ENCODE data around the gene ANKS1A.

ANKS1A gene

DNA sequence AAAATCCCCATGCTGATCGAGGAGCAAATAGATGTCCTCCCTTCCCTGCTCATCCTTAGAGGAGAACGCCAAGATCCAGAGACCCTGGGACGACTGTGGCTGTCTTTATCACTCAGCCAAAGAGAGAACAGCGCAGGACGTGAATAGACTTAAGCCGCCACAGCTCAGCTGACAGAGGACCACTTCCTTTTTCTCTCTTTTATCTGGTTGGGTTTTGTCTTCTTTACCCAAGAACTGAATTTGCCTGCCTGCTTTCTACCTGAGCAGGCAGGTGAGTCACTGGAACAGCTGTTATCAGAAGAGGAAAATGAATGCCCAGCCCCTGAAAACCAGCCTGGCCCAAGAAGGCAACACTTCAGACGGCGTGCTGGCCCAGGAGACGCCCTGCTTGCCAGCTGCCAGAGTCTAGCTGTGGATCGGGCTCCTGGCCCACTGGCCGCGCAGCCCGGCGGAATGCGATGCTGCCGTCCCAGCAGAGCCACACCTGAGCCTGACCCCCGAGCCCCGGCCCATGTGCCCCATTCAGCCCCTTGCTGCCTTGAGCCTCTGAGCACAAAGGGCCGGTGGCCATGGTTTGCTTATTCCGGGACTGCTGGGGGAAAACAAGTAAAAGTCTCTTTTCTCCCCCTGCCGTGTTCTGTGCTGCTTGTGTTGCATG is 169.9 kb downstream of the ANKS1A start:
- DNase-seq = no peak

DNA sequence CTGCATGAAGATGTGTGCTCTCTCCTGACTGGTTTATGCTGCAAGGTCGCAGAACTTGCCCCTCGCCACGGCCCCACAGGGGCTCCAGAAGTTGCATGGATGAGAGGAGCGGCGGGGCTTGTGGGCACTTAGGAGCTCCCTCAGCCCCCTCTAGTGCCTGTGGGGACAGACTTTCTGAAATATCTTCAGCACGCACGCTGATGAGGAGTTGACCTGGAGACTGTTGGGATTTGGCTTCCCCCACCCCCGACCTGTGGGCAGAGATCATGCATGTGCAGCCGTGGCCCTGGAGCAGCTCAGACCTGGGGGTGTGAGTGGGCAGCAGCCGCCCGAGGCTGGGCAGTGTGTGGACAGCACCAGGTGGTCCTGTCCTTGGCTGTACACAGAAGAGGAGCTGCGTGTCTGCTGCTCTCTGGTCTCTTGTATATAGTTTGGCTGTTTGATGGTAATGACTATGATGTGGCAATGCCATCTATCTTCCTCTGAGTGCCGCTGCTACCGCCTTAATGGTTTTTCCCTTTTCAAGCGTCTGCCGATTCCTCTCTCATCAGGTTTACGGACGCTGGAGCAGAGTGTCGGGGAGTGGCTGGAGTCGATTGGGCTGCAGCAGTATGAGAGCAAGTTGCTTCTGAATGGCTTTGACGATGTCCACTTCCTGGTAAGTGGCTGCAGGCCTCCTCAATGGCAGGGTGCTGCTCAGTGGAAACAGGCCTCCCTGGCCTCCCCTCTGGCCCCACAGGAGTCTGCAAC is 170.7 kb downstream of the ANKS1A start:
- no peak for DNase-seq

DNA sequence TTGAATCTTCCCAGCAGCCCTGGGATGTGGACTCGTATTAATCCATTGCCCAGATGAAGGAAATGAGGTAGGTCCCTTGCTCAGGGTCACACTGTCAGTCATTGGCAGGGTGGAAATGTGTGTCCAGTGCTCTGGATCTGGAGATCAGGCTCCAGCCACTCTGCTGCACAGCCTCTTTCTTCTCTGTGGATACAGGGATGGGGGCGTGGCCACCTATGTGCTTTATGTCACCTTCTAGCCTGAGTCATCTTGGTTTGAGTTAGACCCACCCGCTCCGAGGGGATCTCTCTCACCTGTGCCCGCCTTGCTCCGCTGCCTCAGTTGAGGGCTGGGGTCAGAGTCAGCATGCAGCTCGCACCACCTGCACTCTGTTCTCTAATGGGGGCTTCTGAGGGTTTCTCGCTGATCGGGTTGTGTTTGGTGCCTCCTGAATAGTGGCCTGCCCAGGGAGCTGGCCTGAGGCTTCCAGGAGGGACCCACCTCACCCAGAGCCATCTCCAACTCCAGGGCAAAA is 172.1 kb downstream of the ANKS1A start:
- no peak for DNase-seq

- DNase-seq = no peak
These were observed 172.8 kb downstream of the ANKS1A start for GRCh38 chr6:35061651-35062410.

DNA sequence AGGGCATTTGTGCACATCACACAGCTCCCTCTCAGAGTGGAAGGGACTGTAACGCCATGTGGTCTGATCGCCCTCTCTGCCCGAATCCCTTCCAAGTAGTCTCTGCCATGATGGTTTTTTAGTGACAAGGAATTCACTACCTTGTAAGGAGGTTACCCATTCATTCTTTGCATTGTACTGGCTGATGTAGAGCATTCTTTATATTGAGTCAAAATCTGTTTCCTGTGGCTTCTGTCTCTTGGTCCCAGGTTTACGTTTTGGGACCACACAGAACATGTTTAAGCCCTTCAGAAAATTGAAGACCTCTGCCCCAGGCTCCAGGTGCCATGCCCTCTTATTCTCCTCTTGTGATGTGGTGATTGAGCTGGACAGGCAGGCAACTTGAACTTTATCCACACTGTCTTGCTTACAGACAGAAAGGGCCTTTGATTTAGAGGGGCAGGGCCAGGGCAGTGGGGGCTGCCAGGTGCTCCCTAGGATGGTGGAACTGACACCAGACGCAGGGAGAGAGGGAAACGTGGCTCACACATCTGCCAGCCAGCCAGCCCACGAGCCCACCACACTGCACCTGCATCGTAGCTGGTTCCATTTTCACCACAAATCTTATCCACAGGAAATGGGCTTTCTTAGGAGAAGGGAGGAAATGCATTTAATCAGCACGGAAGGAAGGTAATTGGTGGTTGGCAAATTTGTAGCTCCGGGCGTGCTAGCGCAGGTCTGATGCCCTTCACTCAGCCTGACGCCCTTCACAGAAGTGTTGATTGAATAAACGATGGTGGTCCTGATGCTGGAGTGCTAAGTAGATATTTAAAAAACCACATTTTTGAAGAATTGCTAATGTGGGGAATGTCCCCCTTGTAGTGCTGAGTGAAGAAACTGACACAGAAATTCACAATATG is 173.9 kb downstream of the ANKS1A start:
- no peak for DNase-seq

DNA sequence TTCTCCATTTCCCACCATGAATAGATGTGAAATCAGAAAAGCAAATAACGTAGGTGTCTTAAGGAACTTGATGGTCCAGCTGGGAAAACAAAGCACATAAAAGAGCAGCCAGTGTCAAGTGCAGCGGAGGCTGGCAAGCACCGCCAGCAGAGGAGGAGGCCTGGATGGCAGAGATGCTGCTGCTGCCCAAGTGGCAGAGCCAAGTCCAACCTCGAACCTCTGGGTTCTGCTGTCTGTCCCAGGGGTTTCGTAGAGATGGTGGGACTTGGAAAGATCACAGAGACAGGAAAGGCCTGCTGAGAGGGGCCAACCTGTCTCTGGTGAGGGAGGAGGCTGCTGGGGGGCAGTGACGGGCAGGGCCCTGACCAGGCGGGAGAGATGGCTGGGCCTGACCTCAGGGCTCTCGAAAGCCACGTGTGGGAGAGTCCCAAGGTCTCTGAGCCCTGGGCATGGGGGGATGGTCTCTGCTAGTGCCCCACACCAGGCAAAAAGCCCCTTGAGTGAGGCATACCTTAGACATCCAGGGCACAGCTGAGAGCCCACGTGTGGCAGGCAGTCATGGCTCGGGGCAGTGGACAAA is 174.7 kb downstream of the ANKS1A start:
- no peak for DNase-seq

DNA sequence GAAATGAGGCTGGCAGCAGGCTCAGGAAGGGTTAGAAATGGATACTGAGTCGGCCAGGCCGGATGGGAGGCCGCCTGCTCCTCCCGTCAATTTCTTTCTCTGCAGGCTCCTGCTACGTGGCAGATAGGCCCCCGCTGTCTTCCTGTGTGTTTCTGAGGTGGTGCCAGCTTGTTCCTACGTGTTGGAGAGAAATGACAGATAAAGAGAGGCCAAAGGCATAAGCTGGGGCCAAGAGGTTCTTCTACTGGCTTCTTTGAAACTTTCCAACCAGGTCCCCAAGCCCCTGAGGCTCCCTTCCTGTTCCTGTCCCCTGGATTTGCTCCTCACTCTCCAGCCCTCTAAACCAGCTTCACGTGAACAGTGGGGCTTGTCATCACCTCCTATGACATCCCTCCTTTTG is 175.2 kb downstream of the ANKS1A start:
- DNase-seq = no peak

GRCh38 chr6:35064757-35065440 is 175.8 kb downstream of the ANKS1A start:
- no peak for DNase-seq

GRCh38 chr6:35065441-35065800 is 176.4 kb downstream of the ANKS1A start:
- no peak for DNase-seq

- DNase-seq = no peak
These were observed 176.8 kb downstream of the ANKS1A start for GRCh38 chr6:35065870-35066269.

- no peak for DNase-seq
These were observed 178.2 kb downstream of the ANKS1A start for GRCh38 chr6:35067234-35067633.

- DNase-seq = no peak
These were observed 179.2 kb downstream of the ANKS1A start for GRCh38 chr6:35068206-35068605.

DNA sequence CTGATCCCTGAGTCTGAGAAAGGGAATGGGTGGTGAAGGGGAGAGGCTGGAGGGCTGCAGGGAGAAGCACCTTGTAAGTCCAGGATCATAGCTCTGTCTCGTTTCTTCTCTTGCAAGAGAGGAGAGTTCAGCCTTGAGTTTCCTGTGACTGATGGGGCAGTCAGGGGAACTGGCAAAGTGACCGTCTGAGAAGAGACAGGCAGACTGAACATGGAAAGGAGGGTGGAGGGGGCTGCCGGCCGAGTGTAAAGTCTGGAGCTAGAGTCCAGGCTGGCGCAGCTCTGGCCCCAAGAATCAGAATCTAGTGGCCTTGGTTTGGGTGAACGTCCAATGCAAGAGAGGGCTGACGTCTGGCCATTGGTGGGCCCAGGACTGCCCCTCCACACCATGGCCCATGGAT is 179.6 kb downstream of the ANKS1A start:
- no peak for DNase-seq

GRCh38 chr6:35069262-35069661 is 180.2 kb downstream of the ANKS1A start:
- DNase-seq = no peak

DNA sequence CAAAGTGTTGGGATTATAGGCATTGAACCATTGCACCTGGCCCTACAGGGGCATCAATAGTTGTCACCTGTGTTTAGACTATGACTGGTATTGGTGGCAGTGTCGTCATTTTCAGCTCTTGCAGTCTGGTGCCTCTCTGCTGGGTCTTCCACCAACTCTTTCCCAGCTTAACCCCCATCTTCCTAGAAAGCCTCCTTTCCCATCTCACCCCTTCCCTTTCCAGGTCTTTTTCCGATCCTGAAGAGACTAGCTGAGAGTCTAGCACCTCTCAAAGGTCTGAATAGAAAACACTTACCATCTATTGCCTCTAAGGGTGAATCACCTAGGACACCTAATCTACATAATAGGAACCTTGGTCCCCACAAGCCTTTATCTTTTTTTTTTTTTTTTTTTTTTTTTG is 181.1 kb downstream of the ANKS1A start:
- DNase-seq = no peak

GRCh38 chr6:35071347-35071994 is 182.4 kb downstream of the ANKS1A start:
- DNase-seq = no peak

- no peak for DNase-seq
These were observed 183.1 kb downstream of the ANKS1A start for GRCh38 chr6:35072051-35072697.

DNA sequence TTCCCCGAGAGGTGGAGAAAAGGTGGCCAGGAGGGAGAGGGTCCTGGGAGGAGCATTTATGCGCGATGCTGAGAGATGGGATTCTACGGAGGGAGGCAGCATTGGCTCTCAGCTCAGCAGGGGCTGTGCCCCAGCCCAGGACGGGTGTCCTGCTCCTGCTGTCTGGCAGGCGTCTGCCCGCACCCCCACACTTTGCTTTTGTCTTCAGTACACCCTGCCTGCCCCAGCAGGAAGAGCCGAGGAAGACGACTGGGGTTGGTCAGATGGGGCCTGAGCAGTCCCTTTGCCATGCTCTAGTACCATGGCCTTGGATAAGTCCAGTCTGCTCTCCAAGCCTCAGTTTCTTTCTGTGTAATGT is 183.6 kb downstream of the ANKS1A start:
- DNase-seq = no peak

- no peak for DNase-seq
These were observed 184.2 kb downstream of the ANKS1A start for GRCh38 chr6:35073211-35073610.

DNA sequence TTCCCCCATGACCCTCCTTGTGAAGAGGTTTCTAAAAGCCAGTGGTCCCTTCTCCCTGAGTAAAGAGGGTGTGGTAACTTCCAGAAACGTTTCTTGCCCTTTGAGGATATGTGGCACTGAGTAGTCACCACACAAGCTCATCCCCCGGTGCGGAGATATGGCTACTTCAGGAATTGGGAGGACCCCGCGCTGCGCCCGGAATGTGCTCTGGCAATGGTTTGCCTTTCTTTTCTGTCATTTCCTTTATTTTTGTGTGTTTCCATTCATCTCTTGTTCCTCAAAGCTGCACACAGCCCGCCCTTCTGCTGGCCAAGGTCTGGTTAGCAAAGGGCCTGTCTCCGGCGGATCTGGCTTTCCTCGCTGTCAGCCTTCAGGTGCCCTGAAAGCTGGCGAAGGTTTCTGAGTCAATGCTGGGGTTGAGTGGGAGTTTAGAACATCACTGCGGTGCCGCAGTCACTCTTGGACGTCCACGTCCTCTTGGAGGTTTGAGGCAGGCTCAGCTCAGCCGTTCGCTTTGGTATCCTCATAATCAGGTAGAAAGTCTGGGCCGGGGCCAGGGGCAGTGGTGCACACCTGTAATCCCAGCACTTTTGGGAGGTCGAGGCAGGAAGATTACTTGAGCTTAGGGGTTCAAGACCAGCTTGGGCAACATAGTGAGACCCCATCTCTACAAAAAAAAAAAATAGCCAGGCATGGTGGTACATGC is 184.9 kb downstream of the ANKS1A start:
- DNase-seq = no peak
